HepG2 (cell line): ENCODE measurements around the gene OR6S1. TPM values are rescaled to one million over a fixed set of nuclear protein-coding genes. Genes with fewer than 3 reads are reported as not detected.
A peak's percentile ranks its signal among the peaks of the same experiment; 100 is the strongest.

Experiments
- FOXK1 ChIP-seq: sonication (generic); formaldehyde crosslinking; IDR thresholded peaks from 2 replicates; pipeline ENCODE4 v1.4.0; 2020; ENCODE audit warnings: low read depth, missing genetic modification reagents, borderline replicate concordance
- MBNL3 ChIP-seq: fragments of 250-450 bp; sonication (Bioruptor Pico); conservative IDR thresholded peaks from 2 replicates; pipeline ENCODE4 v1.8.0; 2022; ENCODE audit warnings: mild to moderate bottlenecking, inconsistent platforms
- MED13 ChIP-seq: sonication (generic); formaldehyde crosslinking; IDR thresholded peaks from 2 replicates; pipeline ENCODE4 v1.5.0; 2020; ENCODE audit warnings: missing genetic modification reagents
- MEF2D ChIP-seq: sonication (generic); formaldehyde crosslinking; IDR thresholded peaks from 2 replicates; pipeline ENCODE4 v1.5.1; 2020; ENCODE audit warnings: mild to moderate bottlenecking, missing genetic modification reagents
- MEIS2 ChIP-seq: sonication (generic); formaldehyde crosslinking; IDR thresholded peaks from 2 replicates; pipeline ENCODE4 v1.9.0; 2021; ENCODE audit warnings: mild to moderate bottlenecking, missing genetic modification reagents
- NPAS2 ChIP-seq: sonication (generic); formaldehyde crosslinking; IDR thresholded peaks from 2 replicates; pipeline ENCODE4 v1.8.0; 2022; ENCODE audit warnings: mild to moderate bottlenecking, missing genetic modification reagents, borderline replicate concordance
- NR2F2 ChIP-seq: IDR thresholded peaks from 2 replicates; pipeline ENCODE4 v1.6.1; 2012; ENCODE audit warnings: low read depth, inconsistent platforms, borderline replicate concordance
- PAX8 ChIP-seq: sonication (generic); formaldehyde crosslinking; IDR thresholded peaks from 2 replicates; pipeline ENCODE4 v1.8.0; 2022; ENCODE audit warnings: mild to moderate bottlenecking, missing genetic modification reagents, borderline replicate concordance
- ZNF12 ChIP-seq: sonication (generic); formaldehyde crosslinking; IDR thresholded peaks from 2 replicates; pipeline ENCODE4 v1.5.0; 2020; ENCODE audit warnings: missing genetic modification reagents
- polyA plus RNA-seq, 8 experiments: library from polyadenylated mRNA; depleted of rRNA in 3 of 8; stranded (reverse) in 7 of 8; unstranded in 1 of 8; fragments of >200 nt; fragmentation: Illumina TruSeq in 4 of 8; extraction: Trizol in 4 of 8; gene quantifications; 2 replicates each; pipeline versions ENCODE4 v1.2.1 to v1.2.3, GENCODE V29; 2011 to 2016; ENCODE audit warnings: low read depth in 4 of 8, missing spikeins in 1 of 8, mixed read lengths in 1 of 8; ENCODE audit not compliant: insufficient read depth in 1 of 8
- total RNA-seq, 5 experiments: library from RNA; depleted of rRNA; stranded (reverse); fragments of >200 nt; fragmentation: Illumina TruSeq; extraction: Trizol; gene quantifications; 2 replicates each; pipeline ENCODE4 v1.2.3, GENCODE V29; 2016; ENCODE audit warnings: low read depth in 1 of 5
- TF ChIP-seq, protein P1 (sequence below): sonication (generic); formaldehyde crosslinking; IDR thresholded peaks from 2 replicates; pipeline ENCODE4 v1.8.0; 2022; ENCODE audit warnings: missing genetic modification reagents, low read depth, mild to moderate bottlenecking, borderline replicate concordance
- TF ChIP-seq, protein P2 (sequence below): sonication (generic); formaldehyde crosslinking; IDR thresholded peaks from 2 replicates; pipeline ENCODE4 v1.4.0; 2020; ENCODE audit warnings: mild to moderate bottlenecking, missing genetic modification reagents
- TF ChIP-seq, protein P3 (sequence below): sonication (generic); formaldehyde crosslinking; IDR thresholded peaks from 2 replicates; pipeline ENCODE4 v1.4.0; 2020; ENCODE audit warnings: low read depth, mild to moderate bottlenecking, missing genetic modification reagents
- TF ChIP-seq, protein P4 (sequence below): sonication (generic); formaldehyde crosslinking; IDR thresholded peaks from 2 replicates; pipeline ENCODE4 v1.4.0; 2020; ENCODE audit warnings: low read depth, missing genetic modification reagents
- TF ChIP-seq, protein P5 (sequence below): sonication (generic); formaldehyde crosslinking; IDR thresholded peaks from 2 replicates; pipeline ENCODE4 v1.4.0; 2020; ENCODE audit warnings: mild to moderate bottlenecking, missing genetic modification reagents

Gene OR6S1
- total and polyA plus RNA-seq, 2 of the 13 experiments (the other 11 are each of a cell fraction or from before 2014, with no cell fraction given) = 0.09 TPM; not detected in 1

DNA sequence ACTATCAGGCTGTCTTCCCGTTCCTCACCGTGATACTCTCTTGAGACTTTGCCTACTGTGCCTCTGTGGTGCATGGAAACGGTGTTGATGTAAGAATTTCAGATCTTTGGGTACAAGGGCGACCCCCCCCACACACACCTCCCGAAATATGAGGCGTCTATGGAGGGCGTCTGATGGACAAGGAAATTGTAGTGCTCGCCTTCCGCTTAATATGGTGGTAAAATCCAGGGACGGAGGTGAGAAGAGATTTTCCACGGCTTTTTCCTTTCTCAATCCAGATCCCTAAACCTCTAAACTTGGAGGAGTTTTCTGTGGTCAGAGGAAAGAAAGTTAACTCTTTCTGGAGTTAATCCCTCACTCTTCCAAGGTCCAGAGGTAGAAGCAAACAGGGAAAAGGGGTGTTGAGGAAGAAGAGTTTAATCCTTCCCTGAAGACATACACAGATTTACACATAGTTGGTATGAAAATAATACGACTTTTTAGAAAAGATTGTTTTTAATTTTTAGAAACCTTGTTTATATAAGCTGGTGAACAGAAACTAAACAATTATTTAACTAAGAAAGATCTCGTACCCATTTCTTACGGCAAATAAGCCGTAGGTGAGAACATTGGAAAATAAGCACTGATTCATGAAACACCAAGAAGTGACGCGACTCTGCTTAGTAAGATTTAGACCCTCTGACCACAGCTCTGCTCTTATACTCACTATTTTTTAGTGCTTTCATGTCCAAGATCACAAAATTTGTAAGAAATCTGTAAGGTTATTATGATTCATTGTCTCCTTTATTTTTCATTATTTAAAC lies 27.3 kb downstream of the OR6S1 start (continued):
- no peak for TF ChIP-seq FOXK1 (CRISPR knock-in tag)
- TF ChIP-seq, protein P1, sequence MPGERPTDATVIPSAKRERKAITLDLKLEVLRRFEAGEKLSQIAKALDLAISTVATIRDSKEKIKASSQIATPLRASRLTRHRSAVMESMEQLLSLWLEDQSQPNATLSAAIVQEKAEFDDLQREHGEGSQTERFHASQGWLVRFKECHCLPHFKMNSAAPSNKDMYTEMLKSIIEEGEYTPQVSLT = no peak
- no peak for TF ChIP-seq PAX8 (CRISPR knock-in tag)
- TF ChIP-seq, protein P2, sequence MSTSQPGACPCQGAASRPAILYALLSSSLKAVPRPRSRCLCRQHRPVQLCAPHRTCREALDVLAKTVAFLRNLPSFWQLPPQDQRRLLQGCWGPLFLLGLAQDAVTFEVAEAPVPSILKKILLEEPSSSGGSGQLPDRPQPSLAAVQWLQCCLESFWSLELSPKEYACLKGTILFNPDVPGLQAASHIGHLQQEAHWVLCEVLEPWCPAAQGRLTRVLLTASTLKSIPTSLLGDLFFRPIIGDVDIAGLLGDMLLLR (CRISPR knock-in tag) = no peak
- no peak for TF ChIP-seq MEF2D
- TF ChIP-seq NPAS2 = 0 out of 2 replicates have a peak, but pooled peaks have one; percentile 55
- no peak for TF ChIP-seq MED13
- TF ChIP-seq ZNF12 (CRISPR knock-in tag) = no peak
- TF ChIP-seq, protein P3, sequence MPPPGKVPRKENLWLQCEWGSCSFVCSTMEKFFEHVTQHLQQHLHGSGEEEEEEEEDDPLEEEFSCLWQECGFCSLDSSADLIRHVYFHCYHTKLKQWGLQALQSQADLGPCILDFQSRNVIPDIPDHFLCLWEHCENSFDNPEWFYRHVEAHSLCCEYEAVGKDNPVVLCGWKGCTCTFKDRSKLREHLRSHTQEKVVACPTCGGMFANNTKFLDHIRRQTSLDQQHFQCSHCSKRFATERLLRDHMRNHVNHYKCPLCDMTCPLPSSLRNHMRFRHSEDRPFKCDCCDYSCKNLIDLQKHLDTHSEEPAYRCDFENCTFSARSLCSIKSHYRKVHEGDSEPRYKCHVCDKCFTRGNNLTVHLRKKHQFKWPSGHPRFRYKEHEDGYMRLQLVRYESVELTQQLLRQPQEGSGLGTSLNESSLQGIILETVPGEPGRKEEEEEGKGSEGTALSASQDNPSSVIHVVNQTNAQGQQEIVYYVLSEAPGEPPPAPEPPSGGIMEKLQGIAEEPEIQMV = no peak
- no peak; the same call in 1 of the 2 replicates for TF ChIP-seq MEIS2 (CRISPR knock-in tag)
- TF ChIP-seq, protein P4, sequence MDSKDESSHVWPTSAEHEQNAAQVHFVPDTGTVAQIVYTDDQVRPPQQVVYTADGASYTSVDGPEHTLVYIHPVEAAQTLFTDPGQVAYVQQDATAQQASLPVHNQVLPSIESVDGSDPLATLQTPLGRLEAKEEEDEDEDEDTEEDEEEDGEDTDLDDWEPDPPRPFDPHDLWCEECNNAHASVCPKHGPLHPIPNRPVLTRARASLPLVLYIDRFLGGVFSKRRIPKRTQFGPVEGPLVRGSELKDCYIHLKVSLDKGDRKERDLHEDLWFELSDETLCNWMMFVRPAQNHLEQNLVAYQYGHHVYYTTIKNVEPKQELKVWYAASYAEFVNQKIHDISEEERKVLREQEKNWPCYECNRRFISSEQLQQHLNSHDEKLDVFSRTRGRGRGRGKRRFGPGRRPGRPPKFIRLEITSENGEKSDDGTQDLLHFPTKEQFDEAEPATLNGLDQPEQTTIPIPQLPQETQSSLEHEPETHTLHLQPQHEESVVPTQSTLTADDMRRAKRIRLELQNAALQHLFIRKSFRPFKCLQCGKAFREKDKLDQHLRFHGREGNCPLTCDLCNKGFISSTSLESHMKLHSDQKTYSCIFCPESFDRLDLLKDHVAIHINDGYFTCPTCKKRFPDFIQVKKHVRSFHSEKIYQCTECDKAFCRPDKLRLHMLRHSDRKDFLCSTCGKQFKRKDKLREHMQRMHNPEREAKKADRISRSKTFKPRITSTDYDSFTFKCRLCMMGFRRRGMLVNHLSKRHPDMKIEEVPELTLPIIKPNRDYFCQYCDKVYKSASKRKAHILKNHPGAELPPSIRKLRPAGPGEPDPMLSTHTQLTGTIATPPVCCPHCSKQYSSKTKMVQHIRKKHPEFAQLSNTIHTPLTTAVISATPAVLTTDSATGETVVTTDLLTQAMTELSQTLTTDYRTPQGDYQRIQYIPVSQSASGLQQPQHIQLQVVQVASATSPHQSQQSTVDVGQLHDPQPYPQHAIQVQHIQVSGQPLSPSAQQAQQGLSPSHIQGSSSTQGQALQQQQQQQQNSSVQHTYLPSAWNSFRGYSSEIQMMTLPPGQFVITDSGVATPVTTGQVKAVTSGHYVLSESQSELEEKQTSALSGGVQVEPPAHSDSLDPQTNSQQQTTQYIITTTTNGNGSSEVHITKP (CRISPR knock-in tag) = 0 out of 2 replicates have a peak, but pooled peaks have one; percentile 11
- no peak for TF ChIP-seq NR2F2
- TF ChIP-seq, protein P5, sequence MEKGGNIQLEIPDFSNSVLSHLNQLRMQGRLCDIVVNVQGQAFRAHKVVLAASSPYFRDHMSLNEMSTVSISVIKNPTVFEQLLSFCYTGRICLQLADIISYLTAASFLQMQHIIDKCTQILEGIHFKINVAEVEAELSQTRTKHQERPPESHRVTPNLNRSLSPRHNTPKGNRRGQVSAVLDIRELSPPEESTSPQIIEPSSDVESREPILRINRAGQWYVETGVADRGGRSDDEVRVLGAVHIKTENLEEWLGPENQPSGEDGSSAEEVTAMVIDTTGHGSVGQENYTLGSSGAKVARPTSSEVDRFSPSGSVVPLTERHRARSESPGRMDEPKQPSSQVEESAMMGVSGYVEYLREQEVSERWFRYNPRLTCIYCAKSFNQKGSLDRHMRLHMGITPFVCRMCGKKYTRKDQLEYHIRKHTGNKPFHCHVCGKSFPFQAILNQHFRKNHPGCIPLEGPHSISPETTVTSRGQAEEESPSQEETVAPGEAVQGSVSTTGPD (CRISPR knock-in tag) = 0 out of 2 replicates have a peak, but pooled peaks have one; percentile 7
- TF ChIP-seq MBNL3 (CRISPR knock-in tag) = no peak
